Brain microvascular endothelial cell (primary cell): ENCODE data around the gene SFMBT2.

Experiments used
- DNase-seq: peaks from one replicate; pipeline ENCODE4 v3.0.0-alpha.2; 2020
- H3K27ac ChIP-seq: fragments of 250-450 bp; sonication (Bioruptor Pico); 2 replicates; pipeline ENCODE4 v1.5.1; 2020; ENCODE audit warnings: mild to moderate bottlenecking, moderate library complexity
- H3K27me3 ChIP-seq: fragments of 250-450 bp; sonication (Bioruptor Pico); replicated peaks from 2 replicates; pipeline ENCODE4 v1.5.1; 2020; ENCODE audit warnings: mild to moderate bottlenecking
- H3K36me3 ChIP-seq: fragments of 250-450 bp; sonication (Bioruptor Pico); replicated peaks from 2 replicates; pipeline ENCODE4 v1.5.1; 2020; ENCODE audit warnings: mild to moderate bottlenecking
- H3K4me3 ChIP-seq: 2 replicates; pipeline ENCODE4 v1.5.1; 2011; ENCODE audit warnings: low read depth, mild to moderate bottlenecking, control low read depth, low read length, moderate library complexity
- CTCF ChIP-seq: IDR thresholded peaks from 2 replicates; pipeline ENCODE4 v1.5.1; 2011; ENCODE audit warnings: low read depth, mild to moderate bottlenecking, moderate library complexity, low read length, control low read depth, inconsistent platforms; ENCODE audit errors: missing control alignments
- in situ Hi-C: cut with HindIII; loops from 2 replicates; pipeline ENCODE4 v1.10.0; 2017; ENCODE audit warnings: low sequenced_read_pairs, low pct_ligation_motif_present

SFMBT2 gene

GRCh38 chr10:7351894-7352293 lies 58.9 kb downstream of the SFMBT2 start:
- no peak for DNase-seq
- TF ChIP-seq CTCF: no peak
- H3K4me3 ChIP-seq: no peak overlapping the region
- in situ Hi-C loops: no loop called here
- H3K36me3 ChIP-seq: no peaks in the 10 kb centered on the region
- H3K27me3 ChIP-seq: no peaks in the 10 kb centered on the region
- H3K27ac ChIP-seq: no peak overlapping the region

GRCh38 chr10:7350541-7351195 lies 60.2 kb downstream of the SFMBT2 start:
- in situ Hi-C loops: no loop called here
- DNase-seq: no peak
- Histone ChIP-seq H3K4me3 (no peak overlapping the region), H3K36me3 (no peaks in the 10 kb centered on the region), H3K27me3 (no peaks in the 10 kb centered on the region), H3K27ac (no peak overlapping the region)
- TF ChIP-seq CTCF: no peak

GRCh38 chr10:7345717-7346116 lies 65.1 kb downstream of the SFMBT2 start:
- in situ Hi-C loops: no loop called here
- no peaks in the 10 kb centered on the region for H3K36me3 ChIP-seq
- no peak for TF ChIP-seq CTCF
- H3K27ac ChIP-seq: no peak overlapping the region
- H3K4me3 ChIP-seq: no peak overlapping the region
- no peak for DNase-seq
- no peaks in the 10 kb centered on the region for H3K27me3 ChIP-seq

- no peak for DNase-seq
- in situ Hi-C loops: no loop called here
- Histone ChIP-seq H3K27ac (no peak overlapping the region), H3K4me3 (no peak overlapping the region), H3K27me3 (no peaks in the 10 kb centered on the region), H3K36me3 (no peaks in the 10 kb centered on the region)
- TF ChIP-seq CTCF: no peak
Measured at GRCh38 chr10:7343040-7343439, 67.8 kb downstream of the SFMBT2 start.

GRCh38 chr10:7340179-7340874 lies 70.5 kb downstream of the SFMBT2 start:
- in situ Hi-C loops: no loop called here
- Histone ChIP-seq H3K36me3 (no peaks in the 10 kb centered on the region), H3K27me3 (no peaks in the 10 kb centered on the region), H3K4me3 (no peak overlapping the region), H3K27ac (no peak overlapping the region)
- no peak for TF ChIP-seq CTCF
- no peak for DNase-seq
